T-helper 2 cell treated with Interferon-gamma antibody and Interleukin-4, amounts not matched to agents 5 μg/mL and 100 μg/mL, for 36 hours (primary cell): ENCODE measurements around the gene GLIPR2.
A peak's percentile ranks its signal among the peaks of the same experiment; 100 is the strongest.
"Not testable (repeated sequence)": the region's sequence is repeated elsewhere in the genome, so short reads cannot be mapped to it uniquely, and the experiment has no call there.

Experiments used
- DNase-seq: peaks from one replicate; pipeline ENCODE4 v3.0.0; 2021; ENCODE audit warnings: low spot score
- H3K27ac Mint-ChIP-seq: one replicate; pipeline ENCODE4 v1.8.0; 2021; ENCODE audit warnings: mild to moderate bottlenecking, mixed read lengths
- H3K27me3 Mint-ChIP-seq: one replicate; pipeline ENCODE4 v1.8.0; 2021; ENCODE audit warnings: low read depth, mixed read lengths
- H3K36me3 Mint-ChIP-seq: one replicate; pipeline ENCODE4 v1.8.0; 2021; ENCODE audit warnings: low read depth, mixed read lengths
- H3K4me1 Mint-ChIP-seq: one replicate; pipeline ENCODE4 v1.8.0; 2021; ENCODE audit warnings: low read depth, mixed read lengths
- H3K4me3 Mint-ChIP-seq: one replicate; pipeline ENCODE4 v1.8.0; 2022; ENCODE audit warnings: mild to moderate bottlenecking, moderate library complexity, mixed read lengths
- H3K9me3 Mint-ChIP-seq: one replicate; pipeline ENCODE4 v1.8.0; 2021; ENCODE audit warnings: mixed read lengths

The GLIPR2 gene, protein sequence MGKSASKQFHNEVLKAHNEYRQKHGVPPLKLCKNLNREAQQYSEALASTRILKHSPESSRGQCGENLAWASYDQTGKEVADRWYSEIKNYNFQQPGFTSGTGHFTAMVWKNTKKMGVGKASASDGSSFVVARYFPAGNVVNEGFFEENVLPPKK

DNA sequence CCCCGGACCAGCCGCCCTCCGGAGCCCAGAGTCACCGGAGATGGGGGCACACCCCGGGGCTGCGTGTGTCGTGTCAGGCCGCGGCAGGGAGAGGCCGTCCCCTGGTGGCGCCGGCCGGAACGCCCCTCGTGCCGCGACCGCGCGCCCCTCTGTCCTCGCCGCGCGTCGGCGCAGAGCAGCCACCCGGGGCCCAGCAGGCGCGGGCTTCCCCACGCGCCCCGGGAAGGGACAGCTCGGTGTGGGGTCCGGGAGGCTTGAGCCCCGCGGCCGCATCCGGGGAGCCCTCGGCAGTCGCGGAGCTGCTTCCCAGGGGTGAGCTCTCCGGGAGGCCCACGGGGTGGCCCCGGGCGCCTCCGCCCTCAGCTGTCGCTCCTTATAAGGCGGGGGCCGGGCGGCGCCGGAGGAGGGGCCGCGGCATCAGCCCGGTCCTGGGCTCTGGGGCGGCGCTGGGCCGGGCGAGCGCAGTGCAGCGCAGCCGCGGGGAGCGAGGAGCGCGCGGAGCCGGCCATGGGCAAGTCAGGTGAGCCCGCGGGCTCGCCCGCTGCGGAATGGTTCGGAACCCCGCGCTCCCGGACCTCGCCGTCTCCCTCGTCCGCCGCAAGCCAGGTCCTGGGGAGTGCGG lies at the start of gene GLIPR2:
Gene GLIPR2 (plus strand): TSS at position 462 of the 622 bp plus-strand sequence. CDS start 46 bp downstream, at position 508.
- peak; percentile 86 for DNase-seq
- Mint-ChIP-seq H3K27ac (peak within 1 kb of the TSS; percentile 76), H3K4me3 (peak within 1 kb of the TSS; percentile 88), H3K9me3 (no peaks in the 10 kb centered on the region), H3K36me3 (peaks cover 23% of the 10 kb centered on the region), H3K4me1 (peaks cover 41% of the 10 kb centered on the region), H3K27me3 (peaks cover 31% of the 10 kb centered on the region)

DNA sequence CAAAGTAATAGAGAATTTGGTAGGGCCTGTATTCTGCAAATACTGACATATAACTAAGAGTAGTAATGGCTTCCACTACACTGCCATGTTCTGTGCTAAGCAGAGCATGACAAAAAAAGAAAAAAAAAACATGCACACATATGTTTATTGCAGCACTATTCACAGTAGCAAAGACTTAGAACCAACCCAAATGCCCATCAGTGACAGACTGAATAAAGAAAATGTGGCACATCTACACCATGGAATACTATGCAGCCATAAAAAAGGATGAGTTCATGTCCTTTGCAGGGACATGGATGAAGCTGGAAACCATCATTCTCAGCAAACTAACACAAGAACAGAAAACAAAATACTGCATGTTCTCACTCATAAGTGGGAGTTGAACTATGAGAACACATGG lies 49.5 kb upstream of the GLIPR2 start:
- H3K27me3 Mint-ChIP-seq, DNase-seq, H3K4me1 Mint-ChIP-seq, H3K9me3 Mint-ChIP-seq, H3K4me3 Mint-ChIP-seq, H3K27ac Mint-ChIP-seq: not testable (repeated sequence)
- H3K36me3 Mint-ChIP-seq = peaks cover 24% of the 10 kb centered on the region

DNA sequence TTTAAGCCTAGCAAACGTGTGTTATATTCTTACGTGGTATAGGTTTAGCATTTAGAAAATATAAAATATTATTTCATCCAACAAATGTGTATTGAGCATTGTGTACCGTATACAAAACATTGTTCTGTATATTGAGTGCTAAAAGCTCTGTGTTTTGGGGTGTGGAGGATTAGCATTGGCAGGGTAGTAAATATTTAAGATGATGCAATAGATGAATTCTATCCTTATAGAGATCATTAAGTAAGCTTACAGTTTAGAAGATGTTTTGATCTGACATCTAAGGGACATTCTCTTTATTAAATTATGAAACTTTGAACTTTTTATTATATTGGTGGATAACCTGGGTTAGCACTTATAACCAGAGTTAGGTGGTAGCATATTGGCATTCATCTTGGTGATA lies 48.5 kb upstream of the GLIPR2 start:
- H3K9me3 Mint-ChIP-seq = peaks cover 7% of the 10 kb centered on the region
- H3K36me3 Mint-ChIP-seq = peaks cover 30% of the 10 kb centered on the region
- H3K4me3 Mint-ChIP-seq = no peak overlapping the region
- H3K27ac Mint-ChIP-seq = no peak overlapping the region
- H3K4me1 Mint-ChIP-seq = peaks cover 10% of the 10 kb centered on the region
- no peak for DNase-seq
- no peaks in the 10 kb centered on the region for H3K27me3 Mint-ChIP-seq

DNA sequence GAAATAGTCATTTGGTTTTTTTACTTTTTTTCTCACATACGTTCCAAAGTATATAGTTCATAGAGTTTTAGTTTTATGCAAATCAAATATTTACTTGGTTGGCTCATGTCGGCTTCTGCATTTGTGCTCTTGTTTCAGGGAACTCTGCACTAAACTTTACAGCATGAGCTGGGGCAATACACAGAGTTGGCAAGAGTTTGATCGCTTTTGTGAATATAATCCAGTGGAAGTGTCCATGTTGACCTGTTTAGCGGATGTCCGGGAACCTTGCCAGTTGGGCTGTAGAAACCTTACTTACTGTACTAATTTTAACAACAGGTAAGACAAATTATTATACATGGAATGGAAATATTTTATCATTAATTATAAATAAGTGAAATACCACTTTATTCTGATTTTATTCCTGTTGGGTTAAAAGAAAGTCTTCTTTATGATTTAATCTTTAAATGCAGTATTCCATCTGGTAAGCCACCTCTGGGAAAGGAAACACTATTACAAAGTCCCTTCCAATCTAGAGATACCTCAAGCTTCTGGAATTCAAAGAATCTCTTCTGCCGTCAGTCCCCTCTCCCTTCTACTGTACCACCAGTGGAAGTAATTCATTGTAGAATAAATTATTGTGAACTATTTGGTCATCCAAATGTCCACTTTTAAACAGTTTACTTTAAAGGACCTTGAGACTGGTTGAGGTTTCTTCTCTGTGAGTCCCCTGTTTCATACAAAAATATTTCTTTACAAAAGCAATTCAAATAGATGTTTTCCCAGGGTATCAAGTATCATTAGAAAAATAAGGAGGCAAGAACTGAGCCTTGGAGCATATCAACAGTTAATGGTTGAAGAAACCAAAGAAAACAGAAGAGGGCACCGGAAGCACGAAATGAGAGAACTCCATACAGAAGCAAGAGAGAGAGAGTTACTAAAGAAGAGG lies 45.2 kb upstream of the GLIPR2 start:
- no peak overlapping the region for H3K4me3 Mint-ChIP-seq
- H3K27ac Mint-ChIP-seq = peak overlapping the region; percentile 73
- peaks cover 7% of the 10 kb centered on the region for H3K9me3 Mint-ChIP-seq
- H3K27me3 Mint-ChIP-seq = no peaks in the 10 kb centered on the region
- no peak for DNase-seq
- H3K4me1 Mint-ChIP-seq = peaks cover 12% of the 10 kb centered on the region
- peaks cover 27% of the 10 kb centered on the region for H3K36me3 Mint-ChIP-seq

DNA sequence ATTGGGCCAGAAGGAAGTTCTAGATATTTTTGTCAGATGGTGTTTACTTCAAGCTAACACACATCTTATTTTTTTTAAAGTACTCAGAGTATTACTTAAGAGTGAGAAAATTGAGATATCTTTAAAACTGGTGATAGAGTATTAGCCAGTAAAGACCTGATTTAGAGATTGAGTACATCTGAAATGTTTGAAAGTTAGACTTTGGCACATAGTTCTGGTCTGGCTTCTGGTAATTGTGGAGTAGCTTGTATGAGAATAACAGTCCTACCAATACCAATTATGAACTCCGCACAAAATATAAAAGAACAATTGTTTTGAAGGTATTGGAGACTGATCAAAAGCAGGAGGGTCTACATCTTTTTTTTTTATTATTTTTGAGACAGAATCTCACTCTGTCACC lies 44.5 kb upstream of the GLIPR2 start:
- Mint-ChIP-seq H3K36me3 (peaks cover 20% of the 10 kb centered on the region), H3K4me1 (peaks cover 12% of the 10 kb centered on the region), H3K27me3 (no peaks in the 10 kb centered on the region), H3K27ac (peak overlapping the region; percentile 73), H3K4me3 (no peak overlapping the region), H3K9me3 (peaks cover 7% of the 10 kb centered on the region)
- no peak for DNase-seq

DNA sequence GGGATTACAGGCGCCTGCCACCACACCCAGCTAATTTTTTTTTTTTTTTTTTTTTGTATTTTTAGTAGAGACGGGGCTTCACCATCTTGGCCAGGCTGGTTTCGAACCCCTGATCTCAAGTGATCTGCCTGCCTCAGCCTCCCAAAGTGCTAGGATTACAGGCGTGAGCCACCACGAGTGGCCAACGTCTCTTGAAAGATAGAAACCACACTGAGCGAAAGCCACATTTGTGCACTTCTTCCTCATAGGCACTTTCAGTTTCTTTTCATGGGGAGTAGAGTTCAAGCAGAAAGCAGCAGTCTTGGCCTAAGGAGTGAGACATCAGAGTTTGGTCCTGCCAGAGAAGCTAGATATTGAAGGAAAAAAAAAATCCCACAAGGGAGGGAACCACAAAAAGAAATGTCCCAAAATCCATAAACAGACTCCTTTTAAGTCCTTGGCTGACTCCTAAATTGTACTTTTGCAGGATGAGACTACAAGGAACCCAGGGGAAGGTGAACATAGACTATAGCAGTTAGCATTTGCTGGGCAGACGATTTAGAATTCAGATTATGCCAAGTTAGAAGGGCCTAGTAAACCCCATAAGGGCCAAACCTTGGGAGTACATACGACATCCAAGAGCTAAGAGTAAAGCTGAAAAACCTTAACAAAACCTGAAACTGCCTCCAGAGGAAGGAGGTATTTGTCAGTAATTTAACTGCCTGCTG lies 43.9 kb upstream of the GLIPR2 start:
- H3K9me3 Mint-ChIP-seq = peaks cover 7% of the 10 kb centered on the region
- peaks cover 16% of the 10 kb centered on the region for H3K36me3 Mint-ChIP-seq
- H3K27ac Mint-ChIP-seq = peak overlapping the region; percentile 90
- peaks cover 12% of the 10 kb centered on the region for H3K4me1 Mint-ChIP-seq
- H3K4me3 Mint-ChIP-seq = peak overlapping the region; percentile 48
- peak; percentile 44 for DNase-seq
- H3K27me3 Mint-ChIP-seq = no peaks in the 10 kb centered on the region

DNA sequence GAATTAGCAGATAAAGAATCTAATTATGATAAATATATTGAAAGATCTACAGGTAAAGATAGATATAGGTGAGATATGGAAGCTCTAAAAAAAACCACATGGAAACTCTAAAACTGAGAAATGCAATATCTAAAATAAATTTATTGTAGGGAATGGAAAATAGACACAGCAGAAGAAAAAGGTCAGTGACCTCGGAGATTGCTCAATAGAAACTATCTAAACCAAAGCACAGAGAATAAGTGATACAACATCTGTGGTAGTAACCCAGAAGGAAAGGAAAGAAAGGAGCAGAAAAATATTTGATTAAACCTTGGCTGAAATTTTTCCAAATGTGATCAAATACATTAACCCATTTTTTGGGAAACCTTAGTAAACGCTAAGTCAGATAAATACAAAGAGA lies 43.1 kb upstream of the GLIPR2 start:
- Mint-ChIP-seq H3K4me1 (peaks cover 12% of the 10 kb centered on the region), H3K27me3 (no peaks in the 10 kb centered on the region), H3K4me3 (no peak overlapping the region), H3K9me3 (peaks cover 7% of the 10 kb centered on the region), H3K27ac (no peak overlapping the region), H3K36me3 (peaks cover 16% of the 10 kb centered on the region)
- DNase-seq = no peak

DNA sequence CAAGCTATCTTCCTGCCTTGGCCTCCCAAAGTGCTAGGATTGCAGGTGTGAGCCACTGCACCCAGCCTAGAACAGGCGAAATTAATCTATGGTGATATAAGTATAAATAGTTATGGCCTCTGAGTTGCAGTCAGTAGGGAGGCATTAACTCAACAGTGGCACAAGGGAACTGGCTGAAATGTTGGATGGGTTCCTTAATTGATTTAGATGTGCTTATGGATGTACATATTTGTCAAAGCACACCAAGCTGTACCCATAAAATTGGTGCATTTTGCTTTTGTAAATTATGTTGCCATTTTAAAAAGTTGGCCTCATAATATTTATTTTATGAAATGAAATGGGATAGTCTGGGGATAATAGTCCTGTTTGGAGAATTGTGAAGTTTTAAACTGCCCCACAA lies 36.8 kb upstream of the GLIPR2 start:
- Mint-ChIP-seq H3K9me3 (no peaks in the 10 kb centered on the region), H3K27ac (no peak overlapping the region), H3K27me3 (no peaks in the 10 kb centered on the region), H3K4me3 (no peak overlapping the region), H3K4me1 (peaks cover 8% of the 10 kb centered on the region), H3K36me3 (no peaks in the 10 kb centered on the region)
- no peak for DNase-seq

DNA sequence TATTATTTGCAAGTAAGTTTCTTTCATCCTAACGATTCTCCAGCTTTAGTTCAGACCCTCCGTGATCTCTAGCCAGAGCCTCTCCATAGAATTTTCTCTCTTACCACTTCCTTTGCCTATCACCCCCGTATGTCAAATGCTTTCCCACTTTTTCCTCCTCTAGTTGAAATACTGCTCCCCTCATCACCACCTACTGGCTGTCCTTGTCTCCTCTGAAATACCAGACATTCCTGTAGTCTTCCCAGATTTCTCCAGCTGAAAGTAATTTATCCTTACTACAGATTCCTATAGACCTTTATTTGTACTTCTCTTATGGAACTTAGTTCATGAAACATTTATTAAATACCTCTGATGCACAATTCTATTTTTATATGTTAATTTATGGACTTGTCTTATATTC lies 36.0 kb upstream of the GLIPR2 start:
- Mint-ChIP-seq H3K27ac (no peak overlapping the region), H3K9me3 (no peaks in the 10 kb centered on the region), H3K4me1 (peaks cover 8% of the 10 kb centered on the region), H3K27me3 (no peaks in the 10 kb centered on the region), H3K4me3 (no peak overlapping the region), H3K36me3 (no peaks in the 10 kb centered on the region)
- no peak for DNase-seq

DNA sequence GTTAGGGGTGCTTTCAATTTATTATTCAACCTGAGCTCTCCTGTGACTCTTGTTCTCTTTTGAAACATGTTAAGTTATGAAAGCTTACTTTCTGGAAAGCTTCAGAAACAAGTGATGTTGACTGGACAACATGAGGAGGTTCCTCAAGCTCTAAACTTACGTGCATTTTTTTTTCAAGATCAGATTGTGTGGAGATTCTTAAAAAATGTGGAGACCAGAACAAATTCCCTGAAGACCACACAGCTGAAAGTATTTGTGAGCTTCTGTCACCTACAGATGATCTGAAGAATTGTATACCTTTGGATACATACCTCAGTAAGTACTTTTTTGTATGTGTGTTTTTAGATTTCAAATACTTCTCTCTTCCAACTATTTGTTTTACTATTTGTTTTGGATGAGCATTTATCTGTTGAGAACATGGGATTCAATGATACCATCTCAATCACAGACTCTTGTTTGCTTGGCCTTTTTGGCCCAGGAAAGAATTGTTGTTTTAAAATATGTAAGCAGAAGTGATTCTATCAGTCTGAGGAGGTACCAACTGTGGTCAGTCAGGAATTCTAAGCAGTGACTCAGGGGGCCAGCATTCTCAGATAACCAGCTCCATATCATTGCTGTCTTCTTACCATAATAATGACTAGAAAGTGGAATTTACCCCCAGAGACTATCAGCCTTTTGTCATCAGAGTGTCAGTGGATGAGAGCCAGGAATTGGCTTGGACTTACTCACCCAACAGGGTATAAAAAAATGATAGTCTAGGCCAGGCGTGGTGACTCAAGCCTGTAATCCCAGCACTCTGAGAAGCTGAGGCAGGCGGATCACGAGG lies 34.4 kb upstream of the GLIPR2 start:
- H3K27me3 Mint-ChIP-seq = no peaks in the 10 kb centered on the region
- no peaks in the 10 kb centered on the region for H3K36me3 Mint-ChIP-seq
- no peak overlapping the region for H3K4me3 Mint-ChIP-seq
- no peaks in the 10 kb centered on the region for H3K9me3 Mint-ChIP-seq
- peaks cover 8% of the 10 kb centered on the region for H3K4me1 Mint-ChIP-seq
- no peak overlapping the region for H3K27ac Mint-ChIP-seq
- no peak for DNase-seq

DNA sequence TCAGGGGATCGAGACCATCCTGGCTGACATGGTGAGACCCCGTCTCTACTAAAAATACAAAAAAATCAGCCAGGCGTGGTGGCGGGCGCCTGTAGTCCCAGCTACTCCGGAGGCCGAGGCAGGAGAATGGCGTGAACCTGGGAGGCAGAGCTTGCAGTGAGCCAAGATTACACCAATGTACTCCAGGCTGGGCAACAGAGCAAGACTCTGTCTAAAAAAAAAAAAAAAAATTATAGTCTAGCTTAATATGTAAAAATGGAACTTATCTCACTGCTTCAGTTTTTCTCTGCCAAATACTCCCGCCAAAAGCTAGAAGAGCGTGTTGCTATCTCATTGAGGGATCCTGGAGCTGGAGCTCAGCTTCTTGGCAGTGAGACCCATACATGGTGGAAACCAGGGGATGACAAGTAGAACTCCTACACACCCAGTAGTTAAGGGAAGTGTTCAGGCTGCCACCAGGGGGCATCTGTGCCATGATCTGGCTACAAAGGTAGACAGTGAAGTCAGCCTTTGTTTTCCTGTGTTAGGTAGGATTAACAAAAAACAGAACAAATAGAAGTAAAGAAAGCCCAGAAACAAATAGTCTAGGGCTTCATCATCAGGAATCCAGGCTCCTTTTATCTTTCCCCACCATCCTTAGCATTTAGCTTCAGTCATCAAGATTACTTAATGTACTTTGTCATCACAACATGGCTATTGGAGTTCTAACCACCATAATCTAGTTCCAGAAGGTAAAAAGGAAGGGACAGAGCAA lies 33.6 kb upstream of the GLIPR2 start:
- Mint-ChIP-seq H3K36me3 (no peaks in the 10 kb centered on the region), H3K4me1 (peaks cover 8% of the 10 kb centered on the region), H3K4me3 (no peak overlapping the region), H3K9me3 (no peaks in the 10 kb centered on the region), H3K27ac (no peak overlapping the region), H3K27me3 (no peaks in the 10 kb centered on the region)
- peak; percentile 76 for DNase-seq

DNA sequence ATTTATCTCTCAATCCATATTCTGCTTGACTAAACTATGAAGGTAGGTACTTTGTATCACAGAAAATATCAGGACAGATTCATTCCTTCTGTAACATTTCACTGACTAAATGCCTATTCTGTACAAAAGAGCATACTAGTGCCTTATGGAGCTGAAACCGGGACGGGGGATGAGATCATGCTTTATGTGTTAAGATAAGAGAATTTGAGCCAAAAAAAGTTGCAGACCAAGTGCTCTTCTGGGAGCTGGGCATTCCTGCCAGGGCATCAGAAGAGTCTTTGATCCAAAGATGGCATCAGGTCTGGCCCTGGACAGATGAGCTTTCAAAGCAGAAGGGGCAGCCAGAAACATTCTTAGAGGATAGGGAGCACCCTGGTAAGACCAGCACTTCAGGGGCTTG lies 27.5 kb upstream of the GLIPR2 start:
- H3K4me1 Mint-ChIP-seq = no peaks in the 10 kb centered on the region
- H3K36me3 Mint-ChIP-seq = peaks cover 7% of the 10 kb centered on the region
- no peak for DNase-seq
- H3K27ac Mint-ChIP-seq = no peak overlapping the region
- no peaks in the 10 kb centered on the region for H3K9me3 Mint-ChIP-seq
- no peaks in the 10 kb centered on the region for H3K27me3 Mint-ChIP-seq
- no peak overlapping the region for H3K4me3 Mint-ChIP-seq

DNA sequence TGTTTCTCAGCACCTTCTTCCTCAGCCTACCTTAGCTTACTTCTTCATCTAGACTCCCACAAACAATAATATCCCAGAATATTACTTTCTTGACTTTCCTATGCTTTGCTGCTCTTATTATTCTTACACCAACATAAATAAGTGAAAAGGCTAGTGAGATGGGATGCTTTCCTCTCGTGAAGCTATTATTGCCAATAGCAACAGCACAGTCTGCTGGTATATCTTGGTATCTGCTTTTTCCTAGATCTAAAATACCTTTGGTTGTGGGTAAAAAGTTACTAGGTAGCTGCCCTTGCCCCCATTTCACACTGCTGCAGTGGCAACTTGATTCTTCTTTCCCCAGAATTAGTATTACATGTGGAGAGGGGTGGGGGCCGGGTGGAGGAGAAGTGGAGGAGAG lies 26.1 kb upstream of the GLIPR2 start:
- no peak for DNase-seq
- H3K27me3 Mint-ChIP-seq = no peaks in the 10 kb centered on the region

More for the DNA sequence above, 26.1 kb upstream of the GLIPR2 start:
- Mint-ChIP-seq H3K9me3 (no peaks in the 10 kb centered on the region), H3K4me3 (no peak overlapping the region), H3K27ac (no peak overlapping the region), H3K4me1 (no peaks in the 10 kb centered on the region), H3K36me3 (peaks cover 7% of the 10 kb centered on the region)
